IPS DF 4.7 (cell line): ENCODE measurements around the gene LSAMP.
"Not testable (repeated sequence)": the region's sequence is repeated elsewhere in the genome, so short reads cannot be mapped to it uniquely, and the experiment has no call there.

Experiments used
- DNase-seq: peaks from one replicate; pipeline ENCODE4 v3.0.0-alpha.2; 2013; ENCODE audit warnings: low spot score; ENCODE audit errors: extremely low read depth

Gene LSAMP

GRCh38 chr3:115848641-115849040 lies 596.6 kb downstream of the LSAMP start:
- no peak for DNase-seq

GRCh38 chr3:115845986-115846385 lies 599.3 kb downstream of the LSAMP start:
- DNase-seq: no peak

- not testable (repeated sequence) for DNase-seq
Measured at GRCh38 chr3:115844729-115845128, 600.6 kb downstream of the LSAMP start.

GRCh38 chr3:115843206-115843605 lies 602.1 kb downstream of the LSAMP start:
- no peak for DNase-seq

GRCh38 chr3:115839246-115839645 lies 606.0 kb downstream of the LSAMP start:
- DNase-seq: no peak

GRCh38 chr3:115838786-115839185 lies 606.5 kb downstream of the LSAMP start:
- DNase-seq: no peak

- DNase-seq: no peak
Measured at GRCh38 chr3:115836944-115837343, 608.3 kb downstream of the LSAMP start.

GRCh38 chr3:115835946-115836345 lies 609.3 kb downstream of the LSAMP start:
- no peak for DNase-seq

- DNase-seq: no peak
Measured at GRCh38 chr3:115834068-115834467, 611.2 kb downstream of the LSAMP start.

- no peak for DNase-seq
Measured at GRCh38 chr3:115833074-115833473, 612.2 kb downstream of the LSAMP start.

- DNase-seq: no peak
Measured at GRCh38 chr3:115832265-115832664, 613.0 kb downstream of the LSAMP start.

- no peak for DNase-seq
Measured at GRCh38 chr3:115831864-115832263, 613.4 kb downstream of the LSAMP start.

- DNase-seq: no peak
Measured at GRCh38 chr3:115830764-115831395, 614.4 kb downstream of the LSAMP start.

GRCh38 chr3:115828401-115828800 lies 616.9 kb downstream of the LSAMP start:
- no peak for DNase-seq

- no peak for DNase-seq
Measured at GRCh38 chr3:115827495-115827894, 617.8 kb downstream of the LSAMP start.

GRCh38 chr3:115825046-115825445 lies 620.2 kb downstream of the LSAMP start:
- no peak for DNase-seq

GRCh38 chr3:115823083-115823482 lies 622.2 kb downstream of the LSAMP start:
- no peak for DNase-seq

- DNase-seq: no peak
Measured at GRCh38 chr3:115822579-115822978, 622.7 kb downstream of the LSAMP start.

GRCh38 chr3:115819785-115820384 lies 625.4 kb downstream of the LSAMP start:
- peak; percentile 76 for DNase-seq

GRCh38 chr3:115814778-115815380 lies 630.4 kb downstream of the LSAMP start:
- DNase-seq: peak; percentile 66

- DNase-seq: no peak
Measured at GRCh38 chr3:115814006-115814405, 631.3 kb downstream of the LSAMP start.

GRCh38 chr3:115808816-115809215 lies 636.5 kb downstream of the LSAMP start:
- DNase-seq: no peak

GRCh38 chr3:115808244-115808643 lies 637.0 kb downstream of the LSAMP start:
- DNase-seq: no peak
